Tibial artery (tissue), 4 donors: Measurements from ENCODE around the gene ZBTB40.

Source experiments
- DNase-seq, 2 donors: peaks; one replicate each; pipeline ENCODE4 v3.0.0-alpha.2; 2019
- H3K27ac ChIP-seq, 2 donors: fragments of 200-600 bp; sonication (generic) in 1 of 2; 1 replicate in 1 of 2; 2 replicates in 1 of 2; pipeline ENCODE4 v1.5.1; 2018 to 2019; ENCODE audit warnings: mild to moderate bottlenecking in 1 of 2
- H3K27me3 ChIP-seq, 2 donors: fragments of 200-600 bp; sonication (generic) in 1 of 2; one replicate each; pipeline versions ENCODE4 v1.5.1 to v1.6.0; 2016 to 2019
- H3K36me3 ChIP-seq, 3 donors: fragments of 200-600 bp; sonication (generic) in 2 of 3; one replicate each; pipeline ENCODE4 v1.5.1; 2016 to 2019; ENCODE audit warnings: mild to moderate bottlenecking in 2 of 3
- H3K4me1 ChIP-seq, 4 donors: fragments of 200-600 bp; sonication (generic) in 2 of 4; 1 replicate in 3 of 4; 2 replicates in 1 of 4; pipeline ENCODE4 v1.5.1; 2016 to 2019
- H3K4me3 ChIP-seq, 2 donors: fragments of 200-600 bp; sonication (generic) in 1 of 2; 1 replicate in 1 of 2; 2 replicates in 1 of 2; pipeline ENCODE4 v1.5.1; 2018 to 2019; ENCODE audit warnings: mild to moderate bottlenecking in 2 of 2
- H3K9me3 ChIP-seq, 3 donors: fragments of 200-600 bp; sonication (generic) in 1 of 3; one replicate each; pipeline ENCODE4 v1.5.1; 2016 to 2019
- CTCF ChIP-seq, 2 experiments: fragments of 200-600 bp in 1 of 2; fragments of 450-650 bp in 1 of 2; IDR thresholded peaks; one replicate each; pipeline ENCODE4 v1.5.1; 2017 to 2019; ENCODE audit warnings: antibody characterized with exemption in 2 of 2, mild to moderate bottlenecking in 1 of 2, moderate library complexity in 1 of 2
- intact Hi-C: fragments of 100-400 bp; cut with DNase I; formaldehyde crosslinking; loops from one replicate; pipeline ENCODE4 v1.15.0; 2023; ENCODE audit warnings: low total_unique reads

ZBTB40 gene

GRCh38 chr1:22527555-22528296, 76.1 kb downstream of the ZBTB40 start:
- intact Hi-C loops: loop anchor here (10.0 kb wide), 1 partner anchor 73 kb away; the partner anchor contains the start of gene ZBTB40
- peak; percentile 11 to 33 for DNase-seq
- H3K4me3 ChIP-seq: no peak overlapping the region
- H3K9me3 ChIP-seq: no peaks in the 10 kb centered on the region
- TF ChIP-seq CTCF (IDR thresholded peaks at IDR 0.05): no peak
- H3K36me3 ChIP-seq: peaks cover 29 to 60% (median 43%) of the 10 kb centered on the region in 3 donors
- H3K4me1 ChIP-seq: peaks cover 0 to 23% (median 19%) of the 10 kb centered on the region in 4 donors
- H3K27me3 ChIP-seq: no peaks in the 10 kb centered on the region
- peak overlapping the region in 1 of 2 donors; percentile 35 for H3K27ac ChIP-seq

- DNase-seq: no peak
- TF ChIP-seq CTCF (IDR thresholded peaks at IDR 0.05): no peak
- Histone ChIP-seq H3K36me3 (peaks cover 27 to 56% (median 39%) of the 10 kb centered on the region in 3 donors), H3K27ac (peak overlapping the region; percentile 35 to 77), H3K4me1 (peaks cover 0 to 23% (median 19%) of the 10 kb centered on the region in 4 donors), H3K4me3 (no peak overlapping the region), H3K9me3 (no peaks in the 10 kb centered on the region), H3K27me3 (no peaks in the 10 kb centered on the region)
- intact Hi-C loops: loop anchor here (10.0 kb wide), 1 partner anchor 74 kb away; the partner anchor contains the start of gene ZBTB40
Measured at GRCh38 chr1:22528451-22528850, 76.8 kb downstream of the ZBTB40 start.

GRCh38 chr1:22529901-22530621, 78.4 kb downstream of the ZBTB40 start:
- H3K9me3 ChIP-seq: no peaks in the 10 kb centered on the region
- no peaks in the 10 kb centered on the region for H3K27me3 ChIP-seq
- TF ChIP-seq CTCF (IDR thresholded peaks at IDR 0.05): no peak
- DNase-seq: peak; percentile 41 to 84
- peaks cover 13 to 48% (median 26%) of the 10 kb centered on the region in 3 donors for H3K36me3 ChIP-seq
- no peak overlapping the region for H3K4me3 ChIP-seq
- peaks cover 0 to 23% (median 19%) of the 10 kb centered on the region in 4 donors for H3K4me1 ChIP-seq
- intact Hi-C loops: loop anchor here (10.0 kb wide), 2 partner anchors 75 to 115 kb away; partner anchors contain the start of genes C1QC and ZBTB40
- H3K27ac ChIP-seq: peak overlapping the region; percentile 76 to 77

- Histone ChIP-seq H3K27me3 (no peaks in the 10 kb centered on the region), H3K9me3 (no peaks in the 10 kb centered on the region), H3K4me1 (peaks cover 0 to 23% (median 19%) of the 10 kb centered on the region in 4 donors), H3K36me3 (peaks cover 9 to 46% (median 19%) of the 10 kb centered on the region in 3 donors), H3K4me3 (no peak overlapping the region), H3K27ac (peak overlapping the region; percentile 76 to 77)
- intact Hi-C loops: loop anchor here (10.0 kb wide), 1 partner anchor 114 kb away; the partner anchor contains the start of gene C1QC
- DNase-seq: peak in 1 of 2 donors; percentile 6
- no peak for TF ChIP-seq CTCF (IDR thresholded peaks at IDR 0.05)
Measured at GRCh38 chr1:22530715-22531114, 79.1 kb downstream of the ZBTB40 start.

GRCh38 chr1:22531251-22531650, 79.6 kb downstream of the ZBTB40 start:
- peaks cover 0 to 23% (median 19%) of the 10 kb centered on the region in 4 donors for H3K4me1 ChIP-seq
- intact Hi-C loops: loop anchor here (10.0 kb wide), 1 partner anchor 114 kb away; the partner anchor contains the start of gene C1QC
- TF ChIP-seq CTCF (IDR thresholded peaks at IDR 0.05): no peak
- H3K4me3 ChIP-seq: no peak overlapping the region
- H3K27me3 ChIP-seq: no peaks in the 10 kb centered on the region
- no peaks in the 10 kb centered on the region for H3K9me3 ChIP-seq
- peaks cover 9 to 41% (median 14%) of the 10 kb centered on the region in 3 donors for H3K36me3 ChIP-seq
- H3K27ac ChIP-seq: peak overlapping the region; percentile 76 to 77
- DNase-seq: no peak
